ENCODE data around the gene NARS2.

Gene NARS2

DNA sequence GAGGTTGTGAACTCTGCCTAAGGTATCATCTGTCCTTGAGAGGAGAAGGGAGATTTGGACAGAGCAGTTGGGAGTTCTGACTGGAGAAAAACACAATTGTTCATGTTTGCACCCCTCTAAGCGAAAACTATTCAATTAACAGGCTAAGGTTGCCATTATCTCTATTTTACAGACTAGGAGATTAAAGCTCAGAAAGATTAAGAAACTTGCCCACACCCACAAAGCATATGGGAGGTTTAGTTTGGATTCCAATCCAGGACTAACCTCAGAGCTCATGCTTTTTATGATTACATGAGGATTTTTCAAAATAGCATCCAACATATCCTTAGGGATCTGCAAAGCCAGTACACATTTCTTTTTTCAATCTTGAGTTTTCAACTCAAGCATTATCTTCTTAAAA lies 179.1 kb downstream of the NARS2 start:
- DNase-seq (ENCODE audit: low read depth), result no peak
- TF ChIP-seq POLR2A (IDR thresholded peaks at IDR 0.05; ENCODE audit: extremely low read depth, insufficient read length) (no peak), MYC (IDR thresholded peaks at IDR 0.05; ENCODE audit: low read depth, low read length) (no peak)
- TF ChIP-seq, protein P1, sequence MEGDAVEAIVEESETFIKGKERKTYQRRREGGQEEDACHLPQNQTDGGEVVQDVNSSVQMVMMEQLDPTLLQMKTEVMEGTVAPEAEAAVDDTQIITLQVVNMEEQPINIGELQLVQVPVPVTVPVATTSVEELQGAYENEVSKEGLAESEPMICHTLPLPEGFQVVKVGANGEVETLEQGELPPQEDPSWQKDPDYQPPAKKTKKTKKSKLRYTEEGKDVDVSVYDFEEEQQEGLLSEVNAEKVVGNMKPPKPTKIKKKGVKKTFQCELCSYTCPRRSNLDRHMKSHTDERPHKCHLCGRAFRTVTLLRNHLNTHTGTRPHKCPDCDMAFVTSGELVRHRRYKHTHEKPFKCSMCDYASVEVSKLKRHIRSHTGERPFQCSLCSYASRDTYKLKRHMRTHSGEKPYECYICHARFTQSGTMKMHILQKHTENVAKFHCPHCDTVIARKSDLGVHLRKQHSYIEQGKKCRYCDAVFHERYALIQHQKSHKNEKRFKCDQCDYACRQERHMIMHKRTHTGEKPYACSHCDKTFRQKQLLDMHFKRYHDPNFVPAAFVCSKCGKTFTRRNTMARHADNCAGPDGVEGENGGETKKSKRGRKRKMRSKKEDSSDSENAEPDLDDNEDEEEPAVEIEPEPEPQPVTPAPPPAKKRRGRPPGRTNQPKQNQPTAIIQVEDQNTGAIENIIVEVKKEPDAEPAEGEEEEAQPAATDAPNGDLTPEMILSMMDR (IDR thresholded peaks at IDR 0.05; ENCODE audit: low read depth, low read length), result no peak
- TF ChIP-seq, protein P2, sequence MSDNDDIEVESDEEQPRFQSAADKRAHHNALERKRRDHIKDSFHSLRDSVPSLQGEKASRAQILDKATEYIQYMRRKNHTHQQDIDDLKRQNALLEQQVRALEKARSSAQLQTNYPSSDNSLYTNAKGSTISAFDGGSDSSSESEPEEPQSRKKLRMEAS (IDR thresholded peaks at IDR 0.05; ENCODE audit: low read depth, low read length), result no peak
- no peak overlapping the region for H3K4me3 ChIP-seq (ENCODE audit: low read depth, low read length)

DNA sequence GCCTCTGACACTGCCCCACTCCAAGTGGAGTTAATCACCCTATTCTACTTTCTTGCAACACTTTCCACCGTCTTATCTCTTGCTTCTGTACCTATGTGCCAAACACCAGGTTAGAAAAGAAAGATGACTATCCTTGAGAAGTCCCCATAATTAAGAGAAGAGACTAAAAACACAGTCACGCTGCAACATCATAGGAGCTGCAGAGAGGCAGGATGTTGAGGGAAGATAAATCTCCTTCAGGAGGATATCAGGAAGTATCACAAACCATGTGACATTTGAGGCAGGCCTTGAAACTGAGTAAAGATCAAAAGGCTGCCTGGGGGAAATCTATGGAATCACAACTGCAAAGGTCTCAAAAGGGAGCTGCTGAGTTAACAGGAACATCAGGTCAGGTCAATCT lies 181.8 kb downstream of the NARS2 start:
- H3K4me3 ChIP-seq (ENCODE audit: low read depth, low read length), result no peak overlapping the region
- DNase-seq (ENCODE audit: low read depth), result no peak
- no peak for TF ChIP-seq MYC (IDR thresholded peaks at IDR 0.05; ENCODE audit: low read depth, low read length)
- TF ChIP-seq, protein P2 (IDR thresholded peaks at IDR 0.05; ENCODE audit: low read depth, low read length), result no peak
- TF ChIP-seq, protein P1 (IDR thresholded peaks at IDR 0.05; ENCODE audit: low read depth, low read length), result no peak
- TF ChIP-seq POLR2A (IDR thresholded peaks at IDR 0.05; ENCODE audit: extremely low read depth, insufficient read length), result no peak

DNA sequence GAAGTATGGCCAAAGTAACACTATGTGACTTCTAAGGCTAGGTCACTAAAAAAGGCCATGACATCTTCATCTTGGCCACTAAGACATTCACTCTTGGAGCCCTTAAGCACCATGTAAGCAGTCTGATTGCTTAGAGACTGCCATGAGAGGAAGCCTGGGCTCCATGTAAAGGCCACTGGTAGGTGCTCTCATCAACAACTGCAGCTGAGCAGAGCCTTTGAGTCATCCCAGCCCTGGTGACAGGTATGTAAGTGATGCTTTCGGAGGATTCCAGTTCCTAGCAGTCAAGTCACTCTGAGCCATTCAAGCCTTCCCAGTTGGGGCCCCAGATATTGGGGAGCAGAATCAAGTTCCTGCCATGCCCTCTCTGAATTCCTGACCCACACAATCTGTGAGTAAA lies 183.2 kb downstream of the NARS2 start:
- TF ChIP-seq, protein P2 (IDR thresholded peaks at IDR 0.05; ENCODE audit: low read depth, low read length), result no peak
- TF ChIP-seq POLR2A (IDR thresholded peaks at IDR 0.05; ENCODE audit: extremely low read depth, insufficient read length) (no peak), MYC (IDR thresholded peaks at IDR 0.05; ENCODE audit: low read depth, low read length) (no peak)
- TF ChIP-seq, protein P1 (IDR thresholded peaks at IDR 0.05; ENCODE audit: low read depth, low read length), result no peak
- DNase-seq (ENCODE audit: low read depth), result no peak
- no peak overlapping the region for H3K4me3 ChIP-seq (ENCODE audit: low read depth, low read length)

DNA sequence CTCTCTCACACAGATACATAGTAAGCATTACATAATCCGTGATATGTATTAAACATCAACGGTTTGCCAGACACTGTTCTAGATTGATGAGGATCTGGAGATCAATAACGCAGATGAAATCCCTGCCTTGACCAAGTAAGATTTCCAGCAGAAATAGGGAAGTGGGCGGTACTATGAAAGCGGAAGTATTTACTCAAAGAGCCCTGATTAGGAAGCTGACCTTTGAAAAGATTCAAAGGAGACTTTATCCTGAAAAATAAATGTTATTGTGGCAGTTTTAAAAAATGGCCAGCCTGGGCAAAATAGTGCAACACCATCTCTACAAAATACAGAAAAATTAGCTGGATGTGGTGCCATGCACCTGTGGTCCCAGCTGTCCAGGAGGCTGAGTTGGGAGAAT lies 183.9 kb downstream of the NARS2 start:
- no peak for DNase-seq (ENCODE audit: low read depth)
- TF ChIP-seq POLR2A (IDR thresholded peaks at IDR 0.05; ENCODE audit: extremely low read depth, insufficient read length) (no peak), MYC (IDR thresholded peaks at IDR 0.05; ENCODE audit: low read depth, low read length) (no peak)
- TF ChIP-seq, protein P1 (IDR thresholded peaks at IDR 0.05; ENCODE audit: low read depth, low read length), result no peak
- TF ChIP-seq, protein P2 (IDR thresholded peaks at IDR 0.05; ENCODE audit: low read depth, low read length), result no peak
- H3K4me3 ChIP-seq (ENCODE audit: low read depth, low read length), result no peak overlapping the region

DNA sequence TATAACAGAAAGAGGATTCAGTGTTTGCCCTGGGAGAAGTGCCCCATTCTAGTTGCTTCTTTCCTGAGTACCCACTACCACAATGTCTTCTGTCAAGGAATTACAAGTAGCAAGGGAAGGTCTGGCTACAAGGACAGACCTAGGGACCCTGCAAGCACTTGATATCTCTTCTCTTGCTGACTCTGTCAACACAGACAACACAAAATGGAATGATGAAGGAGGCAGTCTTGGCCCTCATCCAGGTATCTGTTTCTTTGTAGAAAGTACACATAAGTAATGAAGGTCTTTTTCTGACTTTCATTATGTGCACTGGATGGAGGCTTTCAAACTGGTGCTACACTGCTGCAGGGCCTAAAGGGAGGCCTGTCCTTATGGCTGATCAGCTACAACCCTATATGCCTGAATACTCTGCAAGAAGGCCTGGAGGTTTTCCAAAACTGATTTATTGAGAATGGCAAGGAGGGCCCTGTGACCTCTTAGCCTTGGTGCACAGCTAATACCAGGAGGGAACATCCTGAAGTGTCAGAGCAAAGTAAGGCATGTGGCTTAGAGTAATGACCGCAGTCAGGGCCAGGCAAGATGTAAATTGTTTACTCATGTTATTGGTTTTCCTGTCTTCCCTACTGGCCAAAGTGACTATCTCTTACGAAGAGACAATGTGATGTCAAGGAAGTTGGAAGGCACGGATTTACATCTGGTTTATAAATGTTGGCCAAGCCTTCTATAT lies 188.3 kb downstream of the NARS2 start:
- TF ChIP-seq, protein P2 (IDR thresholded peaks at IDR 0.05; ENCODE audit: low read depth, low read length), result no peak
- no peak for TF ChIP-seq POLR2A (IDR thresholded peaks at IDR 0.05; ENCODE audit: extremely low read depth, insufficient read length)
- no peak for TF ChIP-seq MYC (IDR thresholded peaks at IDR 0.05; ENCODE audit: low read depth, low read length)
- TF ChIP-seq, protein P1 (IDR thresholded peaks at IDR 0.05; ENCODE audit: low read depth, low read length), result no peak
- no peak overlapping the region for H3K4me3 ChIP-seq (ENCODE audit: low read depth, low read length)
- no peak for DNase-seq (ENCODE audit: low read depth)

All from NB4 (cell line).